Measurements from ENCODE around the gene PEX14.

PEX14 gene

GRCh38 chr1:10596780-10597179 lies 122.0 kb downstream of the PEX14 start:
- DNase-seq (ENCODE audit: low spot score), result no peak

- DNase-seq (ENCODE audit: low spot score), result no peak
Observed at GRCh38 chr1:10597492-10598388, 123.0 kb downstream of the PEX14 start.

- DNase-seq (ENCODE audit: low spot score), result no peak
Observed at GRCh38 chr1:10598389-10598702, 123.6 kb downstream of the PEX14 start.

GRCh38 chr1:10599194-10599861 lies 124.6 kb downstream of the PEX14 start:
- no peak for DNase-seq (ENCODE audit: low spot score)

- DNase-seq (ENCODE audit: low spot score), result no peak
Observed at GRCh38 chr1:10601342-10602070, 126.8 kb downstream of the PEX14 start.

- no peak for DNase-seq (ENCODE audit: low spot score)
Observed at GRCh38 chr1:10602936-10603335, 128.2 kb downstream of the PEX14 start.

- DNase-seq (ENCODE audit: low spot score), result no peak
Observed at GRCh38 chr1:10604966-10605365, 130.2 kb downstream of the PEX14 start.

GRCh38 chr1:10606064-10606463 lies 131.3 kb downstream of the PEX14 start:
- DNase-seq (ENCODE audit: low spot score), result no peak

- no peak for DNase-seq (ENCODE audit: low spot score)
Observed at GRCh38 chr1:10607228-10607627, 132.5 kb downstream of the PEX14 start.

GRCh38 chr1:10608690-10609089 lies 133.9 kb downstream of the PEX14 start:
- DNase-seq (ENCODE audit: low spot score), result no peak

- DNase-seq (ENCODE audit: low spot score), result no peak
Observed at GRCh38 chr1:10610901-10611600, 136.3 kb downstream of the PEX14 start.

GRCh38 chr1:10612436-10613160 lies 137.8 kb downstream of the PEX14 start:
- no peak for DNase-seq (ENCODE audit: low spot score)

- no peak for DNase-seq (ENCODE audit: low spot score)
Observed at GRCh38 chr1:10613340-10613739, 138.6 kb downstream of the PEX14 start.

GRCh38 chr1:10613861-10614260 lies 139.1 kb downstream of the PEX14 start:
- no peak for DNase-seq (ENCODE audit: low spot score)

- no peak for DNase-seq (ENCODE audit: low spot score)
Observed at GRCh38 chr1:10614377-10615225, 139.9 kb downstream of the PEX14 start.

- DNase-seq (ENCODE audit: low spot score), result no peak
Observed at GRCh38 chr1:10615332-10615731, 140.6 kb downstream of the PEX14 start.

GRCh38 chr1:10615932-10616671 lies 141.4 kb downstream of the PEX14 start:
- DNase-seq (ENCODE audit: low spot score), result no peak

- no peak for DNase-seq (ENCODE audit: low spot score)
Observed at GRCh38 chr1:10616696-10617095, 141.9 kb downstream of the PEX14 start.

GRCh38 chr1:10617318-10617717 lies 142.6 kb downstream of the PEX14 start:
- DNase-seq (ENCODE audit: low spot score), result no peak
